ENCODE results near the gene LRCH3. TPM values are rescaled to one million over a fixed set of nuclear protein-coding genes. Genes with fewer than 3 reads are reported as not detected.

The LRCH3 gene
- total and polyA plus RNA-seq, 9 of the 15 experiments (the other 6 are each of a cell fraction or from before 2014, with no cell fraction given): 4.6 to 75.3 (median 30.3) TPM

DNA sequence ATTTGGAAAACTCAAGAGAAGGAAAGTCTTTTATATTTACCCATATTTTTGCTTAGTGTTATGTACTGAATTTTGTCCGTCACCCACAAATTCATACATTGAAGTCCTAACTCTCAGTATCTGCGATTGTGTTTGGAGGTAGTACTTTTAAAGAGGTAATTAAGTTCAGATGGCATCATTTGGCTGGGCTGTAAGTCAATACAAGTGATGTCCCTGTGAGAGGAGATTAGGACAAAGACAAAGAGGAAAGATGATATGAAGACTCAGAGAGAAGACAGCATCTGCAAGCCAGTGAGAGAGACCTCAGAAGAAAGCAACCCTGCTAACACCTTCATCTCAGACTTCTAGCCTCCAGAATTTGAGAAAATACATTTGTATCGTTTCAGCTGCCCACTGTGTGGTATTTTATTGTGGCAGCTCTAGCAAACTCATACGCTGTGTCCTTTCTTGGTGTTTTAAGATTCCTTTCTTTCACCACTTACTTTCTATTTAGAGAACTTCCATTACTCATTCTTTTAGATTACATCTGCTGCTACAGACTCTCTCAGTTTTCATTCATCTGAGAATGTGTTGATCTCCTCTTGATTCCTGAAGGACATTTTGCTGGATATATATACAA lies 17.0 kb downstream of the LRCH3 start:
- intact Hi-C loops (cut with micrococcal nuclease) (loop anchor here (10.0 kb wide), 1 partner anchor 123 kb away; no protein-coding TSS in a partner anchor), in situ Hi-C loops (cut with MboI) (no loop called here)
- no peak for FAIRE-seq
- CTCF ChIA-PET (ENCODE audit: low intra/inter-chr PET ratio): interaction anchor here (0.7 kb wide), 1 partner anchor 118 kb away, joined by 3 read pairs; no protein-coding TSS in a partner anchor
- peaks cover 0 to 8% of the 10 kb centered on the region in 2 experiments; a peak in 3 of 5 replicates for H3K4me1 ChIP-seq (replicated peaks in 1 of 2; ENCODE audit: control insufficient read depth in 2 of 2, insufficient read depth in 2 of 2, low read length in 2 of 2)
- 43% methylated on average over 4 of the region's 4 CpGs for WGBS (ENCODE audit: insufficient coverage, low coverage, missing lambda C conversion rate)
- no peaks in the 10 kb centered on the region for H3K27me3 ChIP-seq (ENCODE audit: control insufficient read depth in 2 of 2, insufficient read depth in 2 of 2, low read length in 2 of 2)
- H3K9me3 ChIP-seq (replicated peaks; ENCODE audit: control insufficient read depth, insufficient read depth, low read depth, low read length): no peaks in the 10 kb centered on the region
- H3K79me2 ChIP-seq (ENCODE audit: control insufficient read depth, insufficient read depth, low read length): peaks cover 61% of the 10 kb centered on the region
- H4K20me1 ChIP-seq (replicated peaks; ENCODE audit: control insufficient read depth, insufficient read depth, low read length): 0 out of 2 replicates have a peak, but pooled peaks cover 2% of the 10 kb centered on the region
- 0 out of 2 replicates have a peak, but pooled peaks have one; percentile 10 for TF ChIP-seq CBFA2T3 (IDR thresholded peaks at IDR 0.05)
- TF ChIP-seq, protein P1, sequence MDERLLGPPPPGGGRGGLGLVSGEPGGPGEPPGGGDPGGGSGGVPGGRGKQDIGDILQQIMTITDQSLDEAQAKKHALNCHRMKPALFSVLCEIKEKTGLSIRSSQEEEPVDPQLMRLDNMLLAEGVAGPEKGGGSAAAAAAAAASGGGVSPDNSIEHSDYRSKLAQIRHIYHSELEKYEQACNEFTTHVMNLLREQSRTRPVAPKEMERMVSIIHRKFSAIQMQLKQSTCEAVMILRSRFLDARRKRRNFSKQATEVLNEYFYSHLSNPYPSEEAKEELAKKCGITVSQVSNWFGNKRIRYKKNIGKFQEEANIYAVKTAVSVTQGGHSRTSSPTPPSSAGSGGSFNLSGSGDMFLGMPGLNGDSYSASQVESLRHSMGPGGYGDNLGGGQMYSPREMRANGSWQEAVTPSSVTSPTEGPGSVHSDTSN (CRISPR knock-in tag; IDR thresholded peaks at IDR 0.05; ENCODE audit: low read depth): no peak
- TF ChIP-seq, protein P1 (tag; conservative IDR thresholded peaks at IDR 0.05; ENCODE audit: low read depth): peak; percentile 20; the same call in 1 of the 2 replicates
- no peak for TF ChIP-seq NFATC3 (IDR thresholded peaks at IDR 0.05)
- TF ChIP-seq ARHGAP35 (IDR thresholded peaks at IDR 0.05; ENCODE audit: partially characterized antibody): no peak
- TF ChIP-seq, protein P2, sequence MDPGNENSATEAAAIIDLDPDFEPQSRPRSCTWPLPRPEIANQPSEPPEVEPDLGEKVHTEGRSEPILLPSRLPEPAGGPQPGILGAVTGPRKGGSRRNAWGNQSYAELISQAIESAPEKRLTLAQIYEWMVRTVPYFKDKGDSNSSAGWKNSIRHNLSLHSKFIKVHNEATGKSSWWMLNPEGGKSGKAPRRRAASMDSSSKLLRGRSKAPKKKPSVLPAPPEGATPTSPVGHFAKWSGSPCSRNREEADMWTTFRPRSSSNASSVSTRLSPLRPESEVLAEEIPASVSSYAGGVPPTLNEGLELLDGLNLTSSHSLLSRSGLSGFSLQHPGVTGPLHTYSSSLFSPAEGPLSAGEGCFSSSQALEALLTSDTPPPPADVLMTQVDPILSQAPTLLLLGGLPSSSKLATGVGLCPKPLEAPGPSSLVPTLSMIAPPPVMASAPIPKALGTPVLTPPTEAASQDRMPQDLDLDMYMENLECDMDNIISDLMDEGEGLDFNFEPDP (CRISPR knock-in tag; IDR thresholded peaks at IDR 0.05): 0 out of 2 replicates have a peak, but pooled peaks have one; percentile 44
- TF ChIP-seq FOSL1 (tag; conservative IDR thresholded peaks at IDR 0.05): 0 out of 2 replicates have a peak, but pooled peaks have one; percentile 26
- no peak overlapping the region for H3K4me2 ChIP-seq (ENCODE audit: insufficient read depth, low read length)
- no peak overlapping the region for H3K4me3 ChIP-seq
- no peaks in the 10 kb centered on the region for H3K9me1 ChIP-seq (ENCODE audit: control insufficient read depth, insufficient read depth, low read length)
- H3K9ac ChIP-seq (ENCODE audit: insufficient read depth in 1 of 2, low read depth in 2 of 2, low read length in 2 of 2): no peak overlapping the region
- POLR2A ChIA-PET: interaction anchor here (1.7 to 2.0 kb wide), 2 partner anchors 12 kb away, joined by 7 to 14 read pairs; no protein-coding TSS in a partner anchor
- BruUV-seq (replicated peaks): no TSS peak
- H2AFZ ChIP-seq (ENCODE audit: low read depth, low read length): no peak overlapping the region
- peak overlapping the region; percentile 50; the same call in 1 of the 3 replicates for H3K27ac ChIP-seq (ENCODE audit: extremely low read depth, low read depth, low read length)
- ATAC-seq: peak; percentile 35
- no peak for DNase-seq (ENCODE audit: extremely low read depth in 1 of 4, low spot score in 3 of 4)
- no peaks in the 10 kb centered on the region for H3K36me3 ChIP-seq (ENCODE audit: control insufficient read depth, insufficient read depth, low read length)
